Astrocyte (in vitro differentiated cells and primary cell): Measurements from ENCODE around the gene BACH2. TPM values are rescaled to one million over a fixed set of nuclear protein-coding genes. Genes with fewer than 3 reads are reported as not detected.

ENCODE experiments used
- DNase-seq: peaks from one replicate; pipeline ENCODE4 v3.0.0-alpha.2; 2010; ENCODE audit warnings: low read depth
- FAIRE-seq: peaks from 2 replicates; lab custom pipeline; 2011; peaks lifted over from hg19 to GRCh38; lab: Jason Lieb, UNC
- H2AFZ ChIP-seq: 2 replicates; pipeline ENCODE4 v1.6.0; 2012; ENCODE audit warnings: low read depth, low read length, inconsistent platforms
- H3K27ac ChIP-seq: 2 replicates; pipeline ENCODE4 v1.5.1; 2011; ENCODE audit warnings: low read depth, low read length, inconsistent platforms
- H3K27me3 ChIP-seq: 2 replicates; pipeline ENCODE4 v1.6.0; 2011; ENCODE audit warnings: low read length, inconsistent platforms; ENCODE audit not compliant: insufficient read depth
- H3K36me3 ChIP-seq: 2 replicates; pipeline ENCODE4 v1.5.1; 2011; ENCODE audit warnings: low read length, inconsistent platforms; ENCODE audit not compliant: insufficient read depth
- H3K4me1 ChIP-seq: 2 replicates; pipeline ENCODE4 v1.5.1; 2011; ENCODE audit warnings: low read length, inconsistent platforms; ENCODE audit not compliant: insufficient read depth
- H3K4me2 ChIP-seq: 2 replicates; pipeline ENCODE4 v1.6.0; 2012; ENCODE audit warnings: low read length, inconsistent platforms
- H3K4me3 ChIP-seq: 2 replicates; pipeline ENCODE4 v1.5.1; 2011; ENCODE audit warnings: low read depth, mild to moderate bottlenecking, low read length, inconsistent platforms; ENCODE audit not compliant: insufficient read depth
- H3K79me2 ChIP-seq: 2 replicates; pipeline ENCODE4 v1.6.0; 2012; ENCODE audit warnings: mild to moderate bottlenecking, low read length, inconsistent platforms; ENCODE audit not compliant: insufficient read depth
- H3K9ac ChIP-seq: 2 replicates; pipeline ENCODE4 v1.6.0; 2012; ENCODE audit warnings: mild to moderate bottlenecking, low read length, inconsistent platforms
- H3K9me3 ChIP-seq: 2 replicates; pipeline ENCODE4 v1.5.1; 2012; ENCODE audit warnings: low read depth, mild to moderate bottlenecking, low read length, inconsistent platforms; ENCODE audit not compliant: insufficient read depth
- H4K20me1 ChIP-seq: 2 replicates; pipeline ENCODE4 v1.6.0; 2012; ENCODE audit warnings: low read length, inconsistent platforms; ENCODE audit not compliant: insufficient read depth
- H3K27ac Mint-ChIP-seq: one replicate; pipeline ENCODE4 v1.8.0; 2021; ENCODE audit warnings: mild to moderate bottlenecking, mixed read lengths; ENCODE audit not compliant: unreplicated experiment
- H3K27me3 Mint-ChIP-seq: one replicate; pipeline ENCODE4 v1.8.0; 2021; ENCODE audit warnings: low read depth, mixed read lengths; ENCODE audit not compliant: unreplicated experiment
- H3K36me3 Mint-ChIP-seq: one replicate; pipeline ENCODE4 v1.8.0; 2021; ENCODE audit warnings: low read depth, mixed read lengths; ENCODE audit not compliant: unreplicated experiment
- H3K4me1 Mint-ChIP-seq: one replicate; pipeline ENCODE4 v1.8.0; 2021; ENCODE audit warnings: low read depth, mixed read lengths; ENCODE audit not compliant: unreplicated experiment
- H3K4me3 Mint-ChIP-seq: one replicate; pipeline ENCODE4 v1.8.0; 2021; ENCODE audit warnings: mild to moderate bottlenecking, moderate library complexity, mixed read lengths; ENCODE audit not compliant: unreplicated experiment
- H3K9me3 Mint-ChIP-seq: one replicate; pipeline ENCODE4 v1.8.0; 2021; ENCODE audit warnings: mild to moderate bottlenecking, mixed read lengths; ENCODE audit not compliant: unreplicated experiment
- CTCF ChIP-seq: IDR thresholded peaks from 2 replicates; pipeline ENCODE4 v1.5.1; 2011; ENCODE audit warnings: low read depth, mild to moderate bottlenecking, inconsistent platforms, low read length, moderate library complexity; ENCODE audit not compliant: insufficient read depth
- EZH2 ChIP-seq: IDR thresholded peaks from 2 replicates; pipeline ENCODE4 v1.6.1; 2012; ENCODE audit warnings: mild to moderate bottlenecking, low read length, inconsistent platforms; ENCODE audit not compliant: insufficient read depth
- total RNA-seq: library from RNA; stranded (reverse); gene quantifications from 2 replicates; pipeline ENCODE4 v1.2.1, GENCODE V29; 2021

The BACH2 gene
- total RNA-seq, 1 donor from 2014 or later, result 17.5 TPM

GRCh38 chr6:89936177-89936576 is 360.5 kb downstream of the BACH2 start:
- H3K36me3 ChIP-seq, result no peaks in the 10 kb centered on the region
- FAIRE-seq (no peak), DNase-seq (no peak)
- Mint-ChIP-seq H3K9me3 (peaks cover 1% of the 10 kb centered on the region), H3K27me3 (no peaks in the 10 kb centered on the region), H3K4me3 (no peak overlapping the region), H3K36me3 (peaks cover 16% of the 10 kb centered on the region), H3K4me1 (peaks cover 8% of the 10 kb centered on the region), H3K27ac (no peak overlapping the region)
- TF ChIP-seq CTCF, result no peak
- TF ChIP-seq EZH2, result no peak
- no peak overlapping the region for H2AFZ ChIP-seq
- no peaks in the 10 kb centered on the region for H3K9me3 ChIP-seq
- H3K4me3 ChIP-seq, result no peak overlapping the region
- no peaks in the 10 kb centered on the region for H3K27me3 ChIP-seq
- H4K20me1 ChIP-seq, result no peaks in the 10 kb centered on the region
- H3K9ac ChIP-seq, result no peak overlapping the region
- H3K27ac ChIP-seq, result no peak overlapping the region
- no peak overlapping the region for H3K4me2 ChIP-seq
- no peaks in the 10 kb centered on the region for H3K4me1 ChIP-seq
- H3K79me2 ChIP-seq, result no peaks in the 10 kb centered on the region

GRCh38 chr6:89934685-89935366 is 361.8 kb downstream of the BACH2 start:
- no peak for TF ChIP-seq EZH2
- no peak for TF ChIP-seq CTCF
- Histone ChIP-seq H3K9ac (no peak overlapping the region), H3K9me3 (no peaks in the 10 kb centered on the region), H3K27me3 (no peaks in the 10 kb centered on the region), H3K79me2 (no peaks in the 10 kb centered on the region), H4K20me1 (no peaks in the 10 kb centered on the region), H3K4me2 (no peak overlapping the region), H3K36me3 (no peaks in the 10 kb centered on the region), H3K4me3 (no peak overlapping the region), H3K4me1 (no peaks in the 10 kb centered on the region), H2AFZ (no peak overlapping the region), H3K27ac (no peak overlapping the region)
- H3K27ac Mint-ChIP-seq, result peak overlapping the region; percentile 79
- DNase-seq (no peak), FAIRE-seq (no peak)
- H3K4me1 Mint-ChIP-seq, result peaks cover 2% of the 10 kb centered on the region
- H3K4me3 Mint-ChIP-seq, result no peak overlapping the region
- peaks cover 1% of the 10 kb centered on the region for H3K9me3 Mint-ChIP-seq
- no peaks in the 10 kb centered on the region for H3K27me3 Mint-ChIP-seq
- H3K36me3 Mint-ChIP-seq, result peaks cover 14% of the 10 kb centered on the region

- Histone ChIP-seq H3K4me1 (peaks cover 19% of the 10 kb centered on the region), H3K27ac (no peak overlapping the region), H3K4me3 (no peak overlapping the region), H4K20me1 (no peaks in the 10 kb centered on the region), H2AFZ (no peak overlapping the region), H3K27me3 (no peaks in the 10 kb centered on the region), H3K4me2 (no peak overlapping the region), H3K36me3 (no peaks in the 10 kb centered on the region), H3K79me2 (no peaks in the 10 kb centered on the region), H3K9me3 (no peaks in the 10 kb centered on the region), H3K9ac (no peak overlapping the region)
- H3K27ac Mint-ChIP-seq, result no peak overlapping the region
- peaks cover 24% of the 10 kb centered on the region for H3K4me1 Mint-ChIP-seq
- H3K4me3 Mint-ChIP-seq, result no peak overlapping the region
- H3K36me3 Mint-ChIP-seq, result peaks cover 14% of the 10 kb centered on the region
- DNase-seq, result no peak
- H3K9me3 Mint-ChIP-seq, result peaks cover 1% of the 10 kb centered on the region
- H3K27me3 Mint-ChIP-seq, result no peaks in the 10 kb centered on the region
- no peak for TF ChIP-seq EZH2
- TF ChIP-seq CTCF, result no peak
- no peak for FAIRE-seq
Observed at GRCh38 chr6:89932245-89932802, 364.3 kb downstream of the BACH2 start.
